GM18951 (cell line): ENCODE results near the gene TLR7.

ENCODE experiments used
- POLR2A ChIP-seq: IDR thresholded peaks from 4 replicates; pipeline ENCODE4 v1.6.1; 2011; ENCODE audit warnings: mild to moderate bottlenecking; ENCODE audit not compliant: insufficient read length, insufficient read depth; ENCODE audit errors: extremely low read depth
- in situ Hi-C: fragments of 300-500 bp; cut with MboI; formaldehyde crosslinking; loops from one replicate; pipeline ENCODE4 v1.12.0; 2022; ENCODE audit warnings: low sequenced_read_pairs, mixed read lengths, inconsistent platforms; ENCODE audit not compliant: unreplicated experiment

TLR7 gene

DNA sequence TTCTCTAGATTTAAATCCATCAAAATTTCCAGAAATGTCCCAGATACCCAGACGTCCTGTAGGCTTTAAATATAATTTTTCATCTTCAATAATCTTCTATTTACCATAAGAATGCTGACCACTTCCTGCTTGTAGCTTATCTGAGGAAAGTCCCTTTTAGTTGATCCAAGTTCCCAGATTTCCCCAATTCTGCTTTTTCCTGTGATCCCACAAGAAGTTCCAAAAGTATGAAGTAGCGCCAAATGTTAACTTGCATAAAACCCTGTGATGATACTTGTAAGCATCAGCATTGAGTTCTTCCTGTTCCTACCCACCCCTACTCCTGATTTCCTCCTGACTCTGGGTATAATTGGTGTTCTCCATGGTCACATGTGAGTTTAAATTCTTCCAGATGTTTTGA lies 29.0 kb downstream of the TLR7 start:
- no peak for TF ChIP-seq POLR2A
- in situ Hi-C loops = no loop called here

DNA sequence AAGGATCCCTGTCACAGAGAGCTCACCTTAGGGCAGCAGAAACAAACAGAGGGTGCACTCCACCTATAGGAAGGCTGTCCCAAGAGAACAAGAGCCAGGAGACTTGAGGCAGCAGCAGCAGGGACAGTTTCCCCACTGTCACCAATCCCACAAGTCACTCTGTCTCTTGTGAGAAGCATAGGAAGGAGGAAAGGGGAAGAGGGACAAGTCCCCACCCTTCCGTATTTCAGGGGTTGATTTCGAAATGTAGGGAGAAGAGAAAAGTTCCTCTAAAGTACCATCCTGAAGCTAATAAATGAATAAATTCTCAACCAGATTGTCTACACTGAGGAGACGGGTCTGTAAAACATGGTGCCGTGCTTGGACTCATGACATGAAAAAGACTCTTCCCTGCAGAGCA lies 30.1 kb downstream of the TLR7 start:
- no peak for TF ChIP-seq POLR2A
- in situ Hi-C loops = no loop called here

DNA sequence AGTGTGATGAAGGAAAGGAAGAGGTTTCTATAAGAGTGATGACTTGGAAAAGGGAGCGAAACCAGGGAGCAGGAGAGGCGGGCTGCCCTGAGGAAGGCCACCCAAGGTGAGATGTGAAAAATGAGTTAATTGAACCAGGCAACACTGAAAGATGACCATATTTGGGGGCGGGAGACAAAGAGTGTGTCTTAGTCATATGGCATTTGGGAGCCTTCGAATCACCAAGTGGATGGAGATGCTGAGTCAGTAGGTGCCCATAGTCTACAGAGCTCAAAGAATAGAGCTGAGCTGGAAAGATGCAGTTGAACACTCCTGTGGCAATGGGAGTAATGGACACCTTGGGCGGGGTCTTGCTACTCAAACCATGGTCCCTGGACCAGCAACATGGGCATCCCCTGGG lies 31.2 kb downstream of the TLR7 start:
- in situ Hi-C loops = no loop called here
- no peak for TF ChIP-seq POLR2A

DNA sequence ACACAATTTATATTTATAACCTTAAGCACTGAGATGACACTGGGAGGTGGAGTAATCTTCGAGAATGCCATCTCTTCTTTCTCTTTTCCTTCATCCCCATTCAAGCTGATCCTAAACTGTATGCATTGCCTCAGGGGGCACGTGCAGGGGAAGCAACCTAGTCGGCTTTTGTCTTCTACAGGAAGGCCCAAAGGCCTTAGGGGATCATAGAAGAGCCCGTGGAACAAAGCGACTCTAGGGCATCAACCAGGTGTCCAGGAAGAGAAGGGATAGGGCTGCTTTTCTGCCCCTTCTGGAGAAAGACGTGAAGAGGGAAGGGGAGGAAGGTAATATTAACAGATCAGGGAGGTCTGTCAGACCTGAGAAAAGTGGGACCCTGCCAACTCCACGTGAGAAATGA lies 32.6 kb downstream of the TLR7 start:
- in situ Hi-C loops = no loop called here
- TF ChIP-seq POLR2A = no peak

DNA sequence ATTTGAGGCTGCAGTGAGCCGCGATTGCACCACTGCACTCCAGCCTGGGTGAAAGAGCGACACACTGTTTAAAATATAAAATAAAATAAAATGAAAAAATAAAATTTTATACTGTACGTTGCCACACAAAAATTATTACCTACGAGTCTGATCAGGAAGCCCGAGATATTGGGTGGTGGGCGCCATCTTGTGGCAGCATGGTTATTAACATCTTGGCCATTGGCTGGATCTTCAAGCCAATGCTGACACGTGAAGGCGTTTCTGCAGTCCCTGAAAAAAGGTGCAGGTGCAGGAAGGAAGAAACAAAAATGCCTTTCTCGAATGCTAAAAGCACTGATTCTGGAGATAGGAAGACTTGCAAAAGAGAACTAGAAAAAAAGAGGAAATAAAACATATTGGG lies 34.6 kb downstream of the TLR7 start:
- TF ChIP-seq POLR2A = no peak
- in situ Hi-C loops = loop anchor here (5.0 to 25.0 kb wide), 2 partner anchors 89 to 1111 kb away; no protein-coding TSS in a partner anchor

DNA sequence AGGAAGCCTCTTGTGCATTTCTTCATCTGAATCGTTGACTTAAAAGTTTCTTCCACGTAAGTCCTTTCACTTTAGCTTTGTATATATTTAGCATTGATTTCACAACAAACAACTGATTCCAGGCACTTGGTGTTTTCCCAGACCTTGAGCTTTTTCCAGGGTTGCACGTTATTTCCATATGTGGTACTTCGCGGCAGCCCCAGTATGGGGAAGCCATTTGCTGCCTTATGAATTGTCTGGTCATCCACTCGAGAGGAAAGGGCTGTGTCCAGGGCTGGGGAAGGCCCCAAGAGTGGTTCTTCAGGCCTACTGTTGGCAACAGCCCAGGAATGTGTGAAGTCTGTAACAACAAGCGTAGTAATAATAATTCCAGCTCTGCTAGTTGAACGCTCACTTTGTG lies 36.8 kb downstream of the TLR7 start:
- no peak for TF ChIP-seq POLR2A
- in situ Hi-C loops = loop anchor here (5.0 to 25.0 kb wide), 2 partner anchors 91 to 1109 kb away; no protein-coding TSS in a partner anchor

DNA sequence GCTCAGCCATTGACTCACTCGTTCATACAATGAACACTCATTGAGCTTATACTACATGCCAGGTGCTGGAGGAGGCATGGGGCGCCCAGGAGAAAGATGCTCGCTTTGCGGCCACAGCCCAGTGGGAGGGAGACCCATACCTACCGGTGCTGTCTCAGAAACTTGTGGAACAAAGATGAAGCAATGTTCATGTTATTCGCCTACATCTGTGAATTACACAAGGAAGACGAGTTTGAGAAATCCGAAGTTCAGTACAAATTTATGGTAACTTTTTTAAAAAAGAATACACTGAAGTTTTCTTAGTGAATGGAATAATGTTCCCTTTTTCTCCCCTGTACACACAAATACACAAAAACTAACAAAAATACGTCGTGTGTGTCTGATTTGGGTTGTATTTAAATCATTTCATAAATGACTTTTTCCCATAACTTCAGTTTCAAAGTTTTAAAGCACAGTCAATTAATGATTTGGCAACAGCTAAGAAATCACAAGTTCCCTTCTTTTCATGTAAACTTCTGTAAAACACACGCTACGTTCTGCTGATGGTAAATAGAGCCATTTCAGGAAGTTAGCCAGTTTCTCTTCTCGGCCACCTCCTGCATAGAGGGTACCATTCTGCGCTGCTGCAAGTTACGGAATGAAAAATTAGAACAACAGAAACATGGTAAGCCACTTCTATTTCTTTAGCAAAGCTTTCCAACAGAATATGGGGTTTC lies 39.3 kb downstream of the TLR7 start, which contains the start of gene TLR8:
Gene TLR8, plus strand, starts transcription at position 575 of the 716 bp plus-strand sequence. Its CDS starts 87 bp downstream, at position 662.
- in situ Hi-C loops = loop anchor here (25.0 kb wide), 1 partner anchor 1106 kb away; no protein-coding TSS in a partner anchor
- TF ChIP-seq POLR2A = no peak

DNA sequence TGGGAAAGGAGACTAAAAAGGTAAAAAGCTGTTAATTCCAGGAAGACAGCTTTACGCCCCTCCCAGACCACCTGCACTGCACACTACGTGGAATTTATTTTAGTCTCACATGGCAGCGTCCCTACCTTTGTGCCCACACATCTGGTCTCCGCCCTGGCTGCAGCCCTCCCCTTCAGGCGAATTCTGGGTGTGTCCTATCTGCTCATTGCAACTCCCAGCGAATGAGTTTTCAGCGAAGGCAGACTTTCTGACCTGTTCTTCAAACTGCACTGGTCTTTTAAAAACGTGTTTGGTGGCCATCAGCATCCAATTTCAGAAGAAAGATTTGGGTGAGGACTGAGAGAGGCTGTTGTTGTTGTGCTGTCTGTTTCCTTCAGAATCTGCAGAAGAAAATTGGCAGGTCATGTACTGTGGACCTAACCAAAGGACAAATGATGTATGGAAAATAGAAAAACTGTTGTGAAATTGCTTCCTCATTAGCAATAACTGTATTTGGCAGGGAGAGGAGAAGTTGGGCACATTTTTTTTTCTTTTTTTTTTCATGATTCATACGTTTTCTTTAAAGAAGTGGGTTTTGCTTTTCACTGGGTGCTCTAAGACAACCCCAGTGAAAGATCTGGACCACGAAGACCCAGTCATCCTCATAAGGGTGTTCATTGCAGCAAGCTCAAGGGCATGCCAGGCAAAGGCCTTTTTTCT lies 43.7 kb downstream of the TLR7 start:
- no peak for TF ChIP-seq POLR2A
- in situ Hi-C loops = loop anchor here (25.0 kb wide), 1 partner anchor 1102 kb away; no protein-coding TSS in a partner anchor

DNA sequence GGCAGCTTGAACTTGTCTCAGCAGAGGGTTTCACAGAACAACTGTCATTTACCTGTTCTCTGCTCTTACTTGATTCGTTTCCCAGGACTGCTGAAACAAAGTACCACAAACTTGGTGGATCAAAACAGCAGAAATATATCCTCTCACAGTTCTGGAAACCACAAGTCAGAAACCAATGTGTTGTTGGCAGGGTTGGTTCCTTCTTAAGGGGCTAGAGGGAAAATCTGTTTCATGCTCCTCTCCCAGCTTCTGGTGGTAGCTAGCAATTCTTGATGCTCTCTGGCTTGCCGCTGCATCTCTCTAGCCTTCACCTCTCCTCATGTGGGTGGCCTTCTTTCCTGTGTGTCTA lies 44.2 kb downstream of the TLR7 start:
- no peak for TF ChIP-seq POLR2A
- in situ Hi-C loops = loop anchor here (25.0 kb wide), 1 partner anchor 1101 kb away; no protein-coding TSS in a partner anchor

DNA sequence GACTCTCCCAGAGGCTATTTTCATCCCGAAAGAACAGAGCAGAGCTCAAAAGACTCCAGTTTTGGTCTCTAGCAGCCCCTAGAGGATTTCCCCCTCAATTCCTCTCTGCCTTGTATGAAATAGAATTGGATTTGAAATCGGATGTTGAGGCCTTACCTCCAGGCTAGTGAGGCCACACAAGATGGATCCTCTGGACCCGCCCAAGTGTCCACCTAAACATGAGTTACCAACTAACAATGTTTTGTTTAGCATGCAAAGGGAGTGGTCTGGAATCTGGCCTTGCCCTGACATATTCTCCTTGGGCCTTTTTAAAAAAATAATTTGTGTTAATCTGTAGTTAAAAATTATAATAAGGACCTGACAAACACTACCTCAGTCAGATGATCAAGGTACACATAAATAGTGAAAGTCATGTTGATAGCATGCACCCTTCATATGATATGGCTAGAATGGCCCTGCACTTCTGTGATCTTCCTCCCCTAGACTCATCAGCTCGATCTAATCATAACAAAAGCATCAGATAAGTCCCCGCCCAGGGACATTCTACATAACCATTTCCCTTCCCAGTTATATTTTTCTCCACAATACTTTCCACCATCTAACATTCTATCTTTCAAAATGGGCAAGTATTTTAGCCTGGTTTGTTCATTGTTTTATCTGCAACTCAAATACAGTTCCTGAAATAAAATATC lies 46.1 kb downstream of the TLR7 start:
- TF ChIP-seq POLR2A = no peak
- in situ Hi-C loops = loop anchor here (25.0 kb wide), 1 partner anchor 1099 kb away; no protein-coding TSS in a partner anchor

DNA sequence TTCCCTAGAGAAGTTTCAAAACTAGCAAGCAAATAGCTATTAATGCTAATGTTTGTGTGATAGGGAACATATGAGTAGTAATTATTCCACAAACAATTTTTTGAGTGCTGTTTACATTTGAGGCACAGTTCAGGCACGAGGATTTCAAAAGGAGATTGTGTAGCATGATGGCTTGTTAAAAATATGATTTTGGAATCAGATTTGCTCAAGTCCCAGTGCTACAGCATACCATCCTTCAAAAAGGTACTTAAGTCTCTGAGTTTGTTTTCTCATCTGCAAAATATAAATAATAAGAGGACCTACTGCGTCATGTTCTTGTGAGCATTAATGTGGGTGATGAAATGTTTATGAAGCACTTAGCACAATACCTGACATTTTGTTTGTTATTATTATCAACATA lies 50.9 kb downstream of the TLR7 start:
- in situ Hi-C loops = loop anchor here (25.0 kb wide), 1 partner anchor 1095 kb away; no protein-coding TSS in a partner anchor
- no peak for TF ChIP-seq POLR2A

DNA sequence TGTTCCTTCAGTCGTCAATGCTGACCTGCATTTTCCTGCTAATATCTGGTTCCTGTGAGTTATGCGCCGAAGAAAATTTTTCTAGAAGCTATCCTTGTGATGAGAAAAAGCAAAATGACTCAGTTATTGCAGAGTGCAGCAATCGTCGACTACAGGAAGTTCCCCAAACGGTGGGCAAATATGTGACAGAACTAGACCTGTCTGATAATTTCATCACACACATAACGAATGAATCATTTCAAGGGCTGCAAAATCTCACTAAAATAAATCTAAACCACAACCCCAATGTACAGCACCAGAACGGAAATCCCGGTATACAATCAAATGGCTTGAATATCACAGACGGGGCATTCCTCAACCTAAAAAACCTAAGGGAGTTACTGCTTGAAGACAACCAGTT lies 52.2 kb downstream of the TLR7 start:
- in situ Hi-C loops = loop anchor here (25.0 kb wide), 1 partner anchor 1093 kb away; no protein-coding TSS in a partner anchor
- no peak for TF ChIP-seq POLR2A

DNA sequence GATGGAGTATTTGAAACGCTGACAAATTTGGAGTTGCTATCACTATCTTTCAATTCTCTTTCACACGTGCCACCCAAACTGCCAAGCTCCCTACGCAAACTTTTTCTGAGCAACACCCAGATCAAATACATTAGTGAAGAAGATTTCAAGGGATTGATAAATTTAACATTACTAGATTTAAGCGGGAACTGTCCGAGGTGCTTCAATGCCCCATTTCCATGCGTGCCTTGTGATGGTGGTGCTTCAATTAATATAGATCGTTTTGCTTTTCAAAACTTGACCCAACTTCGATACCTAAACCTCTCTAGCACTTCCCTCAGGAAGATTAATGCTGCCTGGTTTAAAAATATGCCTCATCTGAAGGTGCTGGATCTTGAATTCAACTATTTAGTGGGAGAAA lies 52.7 kb downstream of the TLR7 start:
- in situ Hi-C loops = loop anchor here (25.0 kb wide), 1 partner anchor 1093 kb away; no protein-coding TSS in a partner anchor
- no peak for TF ChIP-seq POLR2A
